GM06990 (cell line): Measurements from ENCODE around the gene GUK1.

ENCODE experiments used
- DNase-seq: peaks from one replicate; pipeline ENCODE4 v3.0.0-alpha.2; 2011; ENCODE audit not compliant: insufficient read length; ENCODE audit errors: extremely low read depth
- H3K27me3 ChIP-seq: replicated peaks from 2 replicates; pipeline ENCODE4 v1.6.0; 2011; ENCODE audit warnings: low read length; ENCODE audit not compliant: control insufficient read depth, insufficient read depth
- H3K36me3 ChIP-seq: 2 replicates; pipeline ENCODE4 v1.5.1; 2011; ENCODE audit warnings: low read length; ENCODE audit not compliant: control insufficient read depth, insufficient read depth
- H3K4me3 ChIP-seq: replicated peaks from 2 replicates; pipeline ENCODE4 v1.5.1; 2011; ENCODE audit warnings: low read depth, mild to moderate bottlenecking, control low read depth, low read length
- TF ChIP-seq, protein P1 (sequence below): IDR thresholded peaks from 2 replicates; pipeline ENCODE4 v1.5.1; 2011; ENCODE audit warnings: low read length, control low read depth, mild to moderate bottlenecking, inconsistent platforms; ENCODE audit not compliant: insufficient read depth, poor library complexity, severe bottlenecking

The GUK1 gene

DNA sequence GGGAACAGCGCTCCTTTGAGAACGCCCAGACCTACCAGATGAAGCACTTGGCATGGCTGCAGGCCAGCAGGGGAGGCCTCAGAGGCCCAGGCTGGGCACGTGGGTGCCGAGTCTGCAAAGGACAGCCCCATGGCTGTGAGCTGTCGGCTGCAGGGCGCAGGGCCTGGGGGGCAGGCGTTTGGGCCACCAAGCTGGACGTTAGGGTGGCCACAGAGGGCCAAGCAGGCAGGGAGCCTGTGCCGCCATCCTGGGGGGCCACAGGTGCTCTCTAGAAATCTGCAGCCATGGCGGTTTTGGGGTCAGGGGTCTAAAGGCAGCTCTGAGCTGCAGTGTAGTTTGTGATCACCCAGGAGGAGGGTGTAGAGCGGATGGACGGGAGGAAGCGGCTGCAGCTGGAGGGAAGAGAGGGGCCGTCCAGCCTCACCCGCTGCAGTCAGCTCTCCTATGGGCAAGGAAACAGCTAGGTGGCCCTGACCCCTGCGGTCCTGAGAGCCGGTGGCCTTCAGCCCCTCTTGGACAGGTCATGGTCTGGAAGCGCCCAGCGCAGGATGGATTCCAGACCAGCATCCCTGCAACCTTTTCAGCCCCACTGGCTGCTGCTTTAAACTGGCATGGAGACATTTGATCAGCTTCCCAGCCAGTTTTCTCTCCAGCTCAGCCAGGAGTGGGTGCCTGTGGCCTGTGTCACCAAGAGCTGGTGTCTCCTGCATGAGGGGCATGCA is 36.5 kb downstream of the GUK1 start:
- TF ChIP-seq, protein P1, sequence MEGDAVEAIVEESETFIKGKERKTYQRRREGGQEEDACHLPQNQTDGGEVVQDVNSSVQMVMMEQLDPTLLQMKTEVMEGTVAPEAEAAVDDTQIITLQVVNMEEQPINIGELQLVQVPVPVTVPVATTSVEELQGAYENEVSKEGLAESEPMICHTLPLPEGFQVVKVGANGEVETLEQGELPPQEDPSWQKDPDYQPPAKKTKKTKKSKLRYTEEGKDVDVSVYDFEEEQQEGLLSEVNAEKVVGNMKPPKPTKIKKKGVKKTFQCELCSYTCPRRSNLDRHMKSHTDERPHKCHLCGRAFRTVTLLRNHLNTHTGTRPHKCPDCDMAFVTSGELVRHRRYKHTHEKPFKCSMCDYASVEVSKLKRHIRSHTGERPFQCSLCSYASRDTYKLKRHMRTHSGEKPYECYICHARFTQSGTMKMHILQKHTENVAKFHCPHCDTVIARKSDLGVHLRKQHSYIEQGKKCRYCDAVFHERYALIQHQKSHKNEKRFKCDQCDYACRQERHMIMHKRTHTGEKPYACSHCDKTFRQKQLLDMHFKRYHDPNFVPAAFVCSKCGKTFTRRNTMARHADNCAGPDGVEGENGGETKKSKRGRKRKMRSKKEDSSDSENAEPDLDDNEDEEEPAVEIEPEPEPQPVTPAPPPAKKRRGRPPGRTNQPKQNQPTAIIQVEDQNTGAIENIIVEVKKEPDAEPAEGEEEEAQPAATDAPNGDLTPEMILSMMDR: no peak
- no peak for DNase-seq

DNA sequence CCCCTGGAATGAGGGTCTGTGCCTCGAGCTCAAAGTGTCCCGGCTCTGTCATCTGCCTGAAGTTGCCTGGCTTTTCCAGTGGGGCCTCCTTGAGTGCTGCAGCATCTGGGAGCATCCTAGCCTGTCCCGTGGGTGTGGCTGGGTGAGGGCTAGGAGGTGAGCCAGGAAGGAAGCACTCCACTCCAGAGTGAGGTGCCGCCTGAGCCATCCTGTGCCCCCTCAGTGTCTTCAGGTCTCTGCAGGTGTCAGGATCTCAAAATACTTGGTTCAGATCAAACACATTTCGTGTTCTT is 37.0 kb downstream of the GUK1 start:
- TF ChIP-seq, protein P1: no peak

More for the DNA sequence above, 36.5 kb downstream of the GUK1 start:
- Histone ChIP-seq H3K4me3 (no peak overlapping the region), H3K27me3 (no peaks in the 10 kb centered on the region), H3K36me3 (no peaks in the 10 kb centered on the region; the same call in 1 of the 2 replicates)

DNA sequence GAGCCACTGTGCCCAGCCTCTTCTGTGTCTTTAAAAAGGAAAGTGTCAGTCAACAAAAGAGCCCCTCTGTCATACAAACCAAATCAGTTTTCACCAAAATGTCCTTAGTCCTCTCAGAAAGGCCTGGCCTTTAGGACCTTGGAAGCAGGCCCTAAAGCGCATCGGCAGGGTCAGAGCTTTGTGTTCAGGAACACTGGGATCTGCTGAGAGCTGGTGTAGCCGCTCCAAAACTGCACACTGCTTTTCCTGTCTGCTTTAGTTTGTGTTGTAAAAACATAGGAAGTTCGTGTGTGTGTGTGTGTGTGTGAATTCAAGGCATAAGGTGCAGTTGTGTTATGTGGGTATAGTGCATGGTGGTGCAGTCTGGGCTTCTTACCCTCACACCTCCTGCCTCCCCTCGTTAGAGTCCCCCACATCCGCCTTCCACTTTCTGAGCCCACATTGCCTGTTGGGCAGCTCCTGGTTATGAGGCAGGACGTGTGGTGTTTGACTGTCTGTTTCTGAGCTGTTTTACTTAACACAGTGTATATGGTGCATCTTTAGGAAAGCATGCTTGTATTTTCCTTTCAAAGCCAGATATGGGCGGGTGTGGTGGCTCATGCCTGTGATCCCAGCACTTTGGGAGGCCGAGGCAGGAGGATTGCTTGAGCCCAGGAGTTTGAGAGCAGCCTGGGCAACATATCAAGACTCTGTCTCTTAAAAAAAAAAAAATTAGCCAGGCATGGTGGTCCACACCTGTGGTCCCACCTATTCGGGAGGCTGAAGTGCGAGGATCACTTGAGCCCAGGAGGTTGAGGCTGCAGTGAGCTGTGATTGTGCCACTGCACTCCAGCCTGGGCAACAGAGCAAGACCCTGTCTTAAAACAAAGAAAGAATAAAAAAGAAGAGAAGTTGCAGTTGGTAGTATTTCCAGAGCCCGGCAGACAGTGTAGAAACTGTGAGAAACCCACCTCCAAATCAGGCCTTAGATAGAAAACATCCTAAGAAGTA is 37.9 kb downstream of the GUK1 start:
- H3K4me3 ChIP-seq: no peak overlapping the region
- DNase-seq: no peak
- TF ChIP-seq, protein P1: no peak
- H3K36me3 ChIP-seq: no peaks in the 10 kb centered on the region; the same call in 1 of the 2 replicates
- H3K27me3 ChIP-seq: no peaks in the 10 kb centered on the region

More for the DNA sequence above, 37.0 kb downstream of the GUK1 start:
- no peak for DNase-seq
- Histone ChIP-seq H3K27me3 (no peaks in the 10 kb centered on the region), H3K4me3 (no peak overlapping the region), H3K36me3 (no peaks in the 10 kb centered on the region; the same call in 1 of the 2 replicates)

DNA sequence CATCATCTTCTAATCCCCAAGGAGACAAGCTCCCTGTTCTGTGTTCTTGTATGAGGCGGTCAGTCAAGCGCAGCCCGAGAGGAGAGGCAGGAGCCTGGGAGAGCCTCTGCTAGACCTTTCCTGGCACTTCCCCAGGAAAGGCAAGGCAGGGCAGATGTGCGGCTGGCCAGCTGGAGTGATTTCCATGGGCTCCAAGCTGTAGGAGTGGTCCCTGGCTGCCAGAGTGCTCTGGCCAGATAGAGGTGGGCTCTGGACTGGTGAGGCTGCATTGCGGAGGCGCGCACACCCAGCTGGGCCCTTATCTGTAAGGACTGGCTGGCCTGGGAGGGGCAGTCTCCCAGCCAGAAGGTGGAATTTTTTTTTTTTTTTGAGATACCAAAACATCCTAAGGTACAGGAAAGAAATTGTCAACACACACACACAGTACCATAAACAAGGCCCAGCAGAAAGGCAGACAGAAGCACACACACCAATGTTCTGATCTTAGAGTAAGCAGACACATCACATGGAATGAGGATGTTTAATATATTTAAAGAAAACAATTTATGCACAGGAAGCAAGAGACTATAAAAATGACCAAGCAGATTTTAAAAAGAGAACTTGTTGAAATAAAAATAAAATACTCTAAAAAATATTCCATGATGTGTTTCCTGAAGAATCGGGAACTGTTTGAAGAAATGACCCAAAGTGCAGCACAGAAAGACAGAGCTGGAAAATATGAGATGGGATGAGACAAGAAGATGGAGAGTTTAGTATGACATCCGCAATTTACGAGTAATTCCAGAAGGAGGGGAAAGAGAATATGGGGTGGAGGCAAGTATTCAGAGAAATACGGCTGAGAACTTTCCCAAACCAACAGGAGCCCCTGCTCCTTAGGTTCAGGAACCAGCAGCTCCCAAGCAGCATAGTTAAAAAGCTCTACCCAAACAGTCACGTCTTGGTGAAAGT is 38.9 kb downstream of the GUK1 start:
- DNase-seq: no peak
- Histone ChIP-seq H3K4me3 (no peak overlapping the region), H3K36me3 (no peaks in the 10 kb centered on the region; the same call in 1 of the 2 replicates), H3K27me3 (no peaks in the 10 kb centered on the region)
- TF ChIP-seq, protein P1: no peak

DNA sequence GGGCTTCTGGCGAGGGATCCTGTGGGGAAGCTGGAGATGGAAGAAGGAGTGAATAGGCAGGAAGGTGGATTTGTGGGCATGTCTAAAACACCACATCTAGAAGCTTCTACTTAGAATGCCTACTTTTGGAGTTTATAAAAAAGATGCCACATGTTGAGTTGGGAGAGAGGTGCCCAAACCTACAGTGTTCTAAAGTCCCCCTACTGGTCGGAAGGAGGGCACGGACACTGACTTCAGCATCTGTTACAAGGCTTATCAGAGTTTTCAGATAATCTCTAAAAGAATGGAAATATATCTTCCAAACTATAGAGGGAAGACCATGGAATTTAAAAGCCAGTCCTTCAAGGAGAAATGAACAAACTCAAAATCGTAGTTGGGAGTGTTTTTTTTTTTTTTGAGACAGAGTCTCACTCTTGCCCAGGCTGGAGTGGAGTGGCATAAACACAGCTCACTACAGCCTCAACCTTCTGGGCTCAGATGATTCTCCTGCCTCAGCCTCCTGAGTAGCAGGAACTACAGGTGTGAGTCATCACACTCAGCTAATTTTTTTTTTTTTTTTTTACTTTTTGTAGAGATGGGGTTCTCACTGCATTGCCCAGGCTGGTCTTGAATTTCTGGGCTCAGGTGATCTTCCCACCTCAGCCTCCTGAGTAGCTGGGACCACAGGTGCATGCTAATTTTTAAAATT is 40.3 kb downstream of the GUK1 start:
- no peaks in the 10 kb centered on the region; the same call in 1 of the 2 replicates for H3K36me3 ChIP-seq
- TF ChIP-seq, protein P1: peak; percentile 43
- H3K27me3 ChIP-seq: no peaks in the 10 kb centered on the region
- no peak for DNase-seq
- H3K4me3 ChIP-seq: no peak overlapping the region
